ENCODE measurements around the gene GABRR3.

The GABRR3 gene

GRCh38 chr3:97987306-97987705 lies 47.8 kb downstream of the GABRR3 start:
- 100% methylated on average over 2 of the region's 2 CpGs for WGBS
- no peak overlapping the region for H3K27ac ChIP-seq (ENCODE audit: low read depth, low read length)
- H3K9ac ChIP-seq (ENCODE audit: low read depth, low read length) = no peak overlapping the region
- peaks cover 4% of the 10 kb centered on the region; the same call in 1 of the 2 replicates for H3K4me1 ChIP-seq (ENCODE audit: insufficient read depth, low read length)
- no peaks in the 10 kb centered on the region for H3K27me3 ChIP-seq (ENCODE audit: insufficient read depth, low read length)
- no peaks in the 10 kb centered on the region for H3K36me3 ChIP-seq (ENCODE audit: insufficient read depth, low read length)
- H3K4me3 ChIP-seq (ENCODE audit: low read length) = no peak overlapping the region
- H3K9me3 ChIP-seq (ENCODE audit: insufficient read depth, low read depth, low read length) = no peaks in the 10 kb centered on the region

GRCh38 chr3:97983933-97984491 lies 51.1 kb downstream of the GABRR3 start:
- WGBS = 46% methylated on average over 2 of the region's 2 CpGs

GRCh38 chr3:97981886-97982285 lies 53.2 kb downstream of the GABRR3 start:
- H3K9ac ChIP-seq (ENCODE audit: low read depth, low read length) = no peak overlapping the region
- no peak overlapping the region for H3K4me3 ChIP-seq (ENCODE audit: low read length)
- no peak overlapping the region for H3K27ac ChIP-seq (ENCODE audit: low read depth, low read length)
- H3K36me3 ChIP-seq (ENCODE audit: insufficient read depth, low read length) = no peaks in the 10 kb centered on the region
- H3K9me3 ChIP-seq (ENCODE audit: insufficient read depth, low read depth, low read length) = no peaks in the 10 kb centered on the region
- peaks cover 5% of the 10 kb centered on the region; the same call in 1 of the 2 replicates for H3K4me1 ChIP-seq (ENCODE audit: insufficient read depth, low read length)
- no peaks in the 10 kb centered on the region for H3K27me3 ChIP-seq (ENCODE audit: insufficient read depth, low read length)
- 88% methylated on average over 3 of the region's 3 CpGs for WGBS

More at GRCh38 chr3:97983933-97984491, 51.1 kb downstream of the GABRR3 start:
- H3K9ac ChIP-seq (ENCODE audit: low read depth, low read length) = no peak overlapping the region
- no peaks in the 10 kb centered on the region for H3K27me3 ChIP-seq (ENCODE audit: insufficient read depth, low read length)
- H3K4me1 ChIP-seq (ENCODE audit: insufficient read depth, low read length) = peaks cover 5% of the 10 kb centered on the region; the same call in 1 of the 2 replicates
- H3K36me3 ChIP-seq (ENCODE audit: insufficient read depth, low read length) = no peaks in the 10 kb centered on the region
- no peak overlapping the region for H3K27ac ChIP-seq (ENCODE audit: low read depth, low read length)
- no peaks in the 10 kb centered on the region for H3K9me3 ChIP-seq (ENCODE audit: insufficient read depth, low read depth, low read length)
- no peak overlapping the region for H3K4me3 ChIP-seq (ENCODE audit: low read length)

- Histone ChIP-seq H3K4me3 (ENCODE audit: low read length) (no peak overlapping the region), H3K27me3 (ENCODE audit: insufficient read depth, low read length) (no peaks in the 10 kb centered on the region), H3K4me1 (ENCODE audit: insufficient read depth, low read length) (peaks cover 4% of the 10 kb centered on the region; the same call in 1 of the 2 replicates), H3K36me3 (ENCODE audit: insufficient read depth, low read length) (no peaks in the 10 kb centered on the region), H3K9ac (ENCODE audit: low read depth, low read length) (no peak overlapping the region), H3K27ac (ENCODE audit: low read depth, low read length) (no peak overlapping the region), H3K9me3 (ENCODE audit: insufficient read depth, low read depth, low read length) (no peaks in the 10 kb centered on the region)
- WGBS = 83% methylated on average over 3 of the region's 3 CpGs
Measured at GRCh38 chr3:97979610-97980009, 55.5 kb downstream of the GABRR3 start.

GRCh38 chr3:97975466-97975865 lies 59.6 kb downstream of the GABRR3 start:
- Histone ChIP-seq H3K4me1 (ENCODE audit: insufficient read depth, low read length) (peaks cover 4% of the 10 kb centered on the region; the same call in 1 of the 2 replicates), H3K4me3 (ENCODE audit: low read length) (no peak overlapping the region), H3K27me3 (ENCODE audit: insufficient read depth, low read length) (peaks cover 29% of the 10 kb centered on the region), H3K27ac (ENCODE audit: low read depth, low read length) (no peak overlapping the region), H3K36me3 (ENCODE audit: insufficient read depth, low read length) (no peaks in the 10 kb centered on the region), H3K9ac (ENCODE audit: low read depth, low read length) (no peak overlapping the region), H3K9me3 (ENCODE audit: insufficient read depth, low read depth, low read length) (no peaks in the 10 kb centered on the region)
- WGBS = no CpG with 5 or more reads among the region's 1 CpG

GRCh38 chr3:97974996-97975395 lies 60.1 kb downstream of the GABRR3 start:
- Histone ChIP-seq H3K27me3 (ENCODE audit: insufficient read depth, low read length) (peaks cover 29% of the 10 kb centered on the region), H3K4me3 (ENCODE audit: low read length) (no peak overlapping the region), H3K36me3 (ENCODE audit: insufficient read depth, low read length) (no peaks in the 10 kb centered on the region), H3K4me1 (ENCODE audit: insufficient read depth, low read length) (peaks cover 4% of the 10 kb centered on the region; the same call in 1 of the 2 replicates), H3K9me3 (ENCODE audit: insufficient read depth, low read depth, low read length) (no peaks in the 10 kb centered on the region), H3K9ac (ENCODE audit: low read depth, low read length) (no peak overlapping the region), H3K27ac (ENCODE audit: low read depth, low read length) (no peak overlapping the region)
- 95% methylated on average over 3 of the region's 3 CpGs for WGBS

- H3K4me3 ChIP-seq (ENCODE audit: low read length) = peak overlapping the region; percentile 74; the same call in 1 of the 2 replicates
- no peaks in the 10 kb centered on the region for H3K36me3 ChIP-seq (ENCODE audit: insufficient read depth, low read length)
- no peaks in the 10 kb centered on the region for H3K9me3 ChIP-seq (ENCODE audit: insufficient read depth, low read depth, low read length)
- peaks cover 29% of the 10 kb centered on the region for H3K27me3 ChIP-seq (ENCODE audit: insufficient read depth, low read length)
- WGBS = 95% methylated on average over 9 of the region's 9 CpGs
- H3K4me1 ChIP-seq (ENCODE audit: insufficient read depth, low read length) = no peaks in the 10 kb centered on the region
- H3K9ac ChIP-seq (ENCODE audit: low read depth, low read length) = no peak overlapping the region
- H3K27ac ChIP-seq (ENCODE audit: low read depth, low read length) = no peak overlapping the region
Measured at GRCh38 chr3:97972976-97973375, 62.1 kb downstream of the GABRR3 start.

GRCh38 chr3:97971679-97972567 lies 63.2 kb downstream of the GABRR3 start, which contains the start of gene RIOX2:
TSS of gene RIOX2 (minus strand) at chr3:97972431. CDS start at chr3:97967593, 4,838 bp downstream.
- Histone ChIP-seq H3K9ac (ENCODE audit: low read depth, low read length) (peak within 1 kb of the TSS; percentile 75), H3K9me3 (ENCODE audit: insufficient read depth, low read depth, low read length) (no peaks in the 10 kb centered on the region), H3K4me3 (ENCODE audit: low read length) (peak within 1 kb of the TSS; percentile 74), H3K36me3 (ENCODE audit: insufficient read depth, low read length) (peaks cover 2% of the 10 kb centered on the region), H3K27me3 (ENCODE audit: insufficient read depth, low read length) (peaks cover 29% of the 10 kb centered on the region), H3K27ac (ENCODE audit: low read depth, low read length) (no peak within 1 kb of the TSS), H3K4me1 (ENCODE audit: insufficient read depth, low read length) (no peaks in the 10 kb centered on the region)
- 4% methylated on average over 79 of the region's 82 CpGs for WGBS

GRCh38 chr3:97970956-97971620 lies 64.0 kb downstream of the GABRR3 start:
- H3K4me1 ChIP-seq (ENCODE audit: insufficient read depth, low read length) = no peaks in the 10 kb centered on the region
- peaks cover 8% of the 10 kb centered on the region for H3K36me3 ChIP-seq (ENCODE audit: insufficient read depth, low read length)
- H3K9ac ChIP-seq (ENCODE audit: low read depth, low read length) = no peak overlapping the region
- peaks cover 29% of the 10 kb centered on the region for H3K27me3 ChIP-seq (ENCODE audit: insufficient read depth, low read length)
- H3K27ac ChIP-seq (ENCODE audit: low read depth, low read length) = no peak overlapping the region
- H3K9me3 ChIP-seq (ENCODE audit: insufficient read depth, low read depth, low read length) = no peaks in the 10 kb centered on the region
- H3K4me3 ChIP-seq (ENCODE audit: low read length) = peak overlapping the region; percentile 74
- WGBS = 91% methylated on average over 9 of the region's 9 CpGs

- Histone ChIP-seq H3K4me1 (ENCODE audit: insufficient read depth, low read length) (no peaks in the 10 kb centered on the region), H3K4me3 (ENCODE audit: low read length) (no peak overlapping the region), H3K9me3 (ENCODE audit: insufficient read depth, low read depth, low read length) (no peaks in the 10 kb centered on the region), H3K27me3 (ENCODE audit: insufficient read depth, low read length) (peaks cover 29% of the 10 kb centered on the region), H3K27ac (ENCODE audit: low read depth, low read length) (no peak overlapping the region), H3K9ac (ENCODE audit: low read depth, low read length) (no peak overlapping the region), H3K36me3 (ENCODE audit: insufficient read depth, low read length) (peaks cover 8% of the 10 kb centered on the region)
- WGBS = 80% methylated on average over 1 of the region's 1 CpG
Measured at GRCh38 chr3:97970156-97970555, 65.0 kb downstream of the GABRR3 start.

- WGBS = 94% methylated on average over 5 of the region's 5 CpGs
- Histone ChIP-seq H3K4me1 (ENCODE audit: insufficient read depth, low read length) (no peaks in the 10 kb centered on the region), H3K4me3 (ENCODE audit: low read length) (no peak overlapping the region), H3K36me3 (ENCODE audit: insufficient read depth, low read length) (peaks cover 8% of the 10 kb centered on the region), H3K27me3 (ENCODE audit: insufficient read depth, low read length) (peaks cover 29% of the 10 kb centered on the region), H3K9me3 (ENCODE audit: insufficient read depth, low read depth, low read length) (no peaks in the 10 kb centered on the region), H3K9ac (ENCODE audit: low read depth, low read length) (no peak overlapping the region), H3K27ac (ENCODE audit: low read depth, low read length) (no peak overlapping the region)
Measured at GRCh38 chr3:97969541-97969940, 65.6 kb downstream of the GABRR3 start.
